Osteocyte (in vitro differentiated cells): ENCODE results near the gene MCM3AP. TPM values are rescaled to one million over a fixed set of nuclear protein-coding genes. Genes with fewer than 3 reads are reported as not detected.

Source experiments
- DNase-seq: peaks from one replicate; pipeline ENCODE4 v3.0.0; 2021; ENCODE audit warnings: mixed read lengths; ENCODE audit not compliant: unreplicated experiment; ENCODE audit errors: extremely low spot score
- H3K27ac Mint-ChIP-seq: one replicate; pipeline ENCODE4 v1.8.0; 2021; ENCODE audit warnings: mild to moderate bottlenecking, mixed read lengths; ENCODE audit not compliant: unreplicated experiment
- H3K27me3 Mint-ChIP-seq: one replicate; pipeline ENCODE4 v1.8.0; 2021; ENCODE audit warnings: mixed read lengths; ENCODE audit not compliant: unreplicated experiment
- H3K36me3 Mint-ChIP-seq: one replicate; pipeline ENCODE4 v1.8.0; 2021; ENCODE audit warnings: mixed read lengths; ENCODE audit not compliant: unreplicated experiment
- H3K4me1 Mint-ChIP-seq: one replicate; pipeline ENCODE4 v1.8.0; 2021; ENCODE audit warnings: mixed read lengths; ENCODE audit not compliant: unreplicated experiment
- H3K4me3 Mint-ChIP-seq: one replicate; pipeline ENCODE4 v1.8.0; 2021; ENCODE audit warnings: mild to moderate bottlenecking, moderate library complexity, mixed read lengths; ENCODE audit not compliant: unreplicated experiment
- H3K9me3 Mint-ChIP-seq: one replicate; pipeline ENCODE4 v1.8.0; 2021; ENCODE audit warnings: mixed read lengths; ENCODE audit not compliant: unreplicated experiment
- total RNA-seq: library from RNA; stranded (reverse); gene quantifications from 2 replicates; pipeline ENCODE4 v1.2.1, GENCODE V29; 2021
- TF ChIP-seq, protein P1 (sequence below): fragments of 200-600 bp; sonication (generic); IDR thresholded peaks from 2 replicates; pipeline ENCODE4 v1.5.0; 2021; ENCODE audit warnings: antibody characterized with exemption, mild to moderate bottlenecking, moderate library complexity

Gene MCM3AP
- total RNA-seq, 1 donor from 2014 or later: 105 TPM

DNA sequence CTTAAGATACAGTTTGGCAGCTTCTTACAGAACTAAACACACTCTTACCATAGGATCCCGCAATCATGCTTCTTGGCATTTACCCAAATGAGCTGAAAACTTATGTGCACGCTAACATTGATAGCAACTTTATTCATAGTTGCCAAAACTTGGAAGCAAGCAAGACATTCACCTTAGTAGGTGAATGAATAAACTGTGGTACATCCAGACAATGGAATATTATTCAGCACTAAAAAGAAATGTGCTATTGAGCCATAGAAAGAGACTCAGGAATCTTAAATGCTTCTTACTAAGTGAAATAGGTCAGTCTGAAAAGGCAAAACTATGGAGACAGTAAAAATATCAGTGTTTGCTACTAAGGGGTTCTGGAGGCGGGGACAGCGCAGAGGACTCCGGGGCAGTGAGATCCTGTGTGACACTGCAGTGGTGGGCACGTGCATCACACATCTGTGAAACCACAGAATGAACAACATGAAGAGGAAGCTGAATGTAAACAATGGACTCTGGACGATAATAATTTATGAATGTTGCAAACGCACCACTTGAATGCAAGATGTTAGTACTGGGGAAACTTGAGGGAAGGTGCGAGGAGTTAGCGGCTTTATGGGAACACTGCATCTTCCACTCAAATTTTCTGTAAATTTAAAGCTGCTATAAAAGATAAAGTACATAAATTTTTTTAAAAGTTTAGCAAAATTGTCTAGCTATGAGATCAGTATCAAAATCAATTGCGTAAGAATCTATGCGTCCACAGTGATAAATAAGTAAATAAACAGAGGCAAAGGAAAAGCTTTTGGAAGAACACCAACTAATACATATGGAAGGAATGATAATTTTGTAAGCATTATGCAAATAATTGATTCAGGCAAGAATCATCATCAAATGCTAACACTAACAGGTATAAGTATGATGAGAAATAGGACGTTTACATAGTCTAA, 85.7 kb downstream of the MCM3AP start:
- DNase-seq: no peak
- no peaks in the 10 kb centered on the region for H3K4me1 Mint-ChIP-seq
- H3K4me3 Mint-ChIP-seq: no peak overlapping the region
- TF ChIP-seq, protein P1, sequence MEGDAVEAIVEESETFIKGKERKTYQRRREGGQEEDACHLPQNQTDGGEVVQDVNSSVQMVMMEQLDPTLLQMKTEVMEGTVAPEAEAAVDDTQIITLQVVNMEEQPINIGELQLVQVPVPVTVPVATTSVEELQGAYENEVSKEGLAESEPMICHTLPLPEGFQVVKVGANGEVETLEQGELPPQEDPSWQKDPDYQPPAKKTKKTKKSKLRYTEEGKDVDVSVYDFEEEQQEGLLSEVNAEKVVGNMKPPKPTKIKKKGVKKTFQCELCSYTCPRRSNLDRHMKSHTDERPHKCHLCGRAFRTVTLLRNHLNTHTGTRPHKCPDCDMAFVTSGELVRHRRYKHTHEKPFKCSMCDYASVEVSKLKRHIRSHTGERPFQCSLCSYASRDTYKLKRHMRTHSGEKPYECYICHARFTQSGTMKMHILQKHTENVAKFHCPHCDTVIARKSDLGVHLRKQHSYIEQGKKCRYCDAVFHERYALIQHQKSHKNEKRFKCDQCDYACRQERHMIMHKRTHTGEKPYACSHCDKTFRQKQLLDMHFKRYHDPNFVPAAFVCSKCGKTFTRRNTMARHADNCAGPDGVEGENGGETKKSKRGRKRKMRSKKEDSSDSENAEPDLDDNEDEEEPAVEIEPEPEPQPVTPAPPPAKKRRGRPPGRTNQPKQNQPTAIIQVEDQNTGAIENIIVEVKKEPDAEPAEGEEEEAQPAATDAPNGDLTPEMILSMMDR: no peak
- H3K27me3 Mint-ChIP-seq: no peaks in the 10 kb centered on the region
- no peak overlapping the region for H3K27ac Mint-ChIP-seq
- no peaks in the 10 kb centered on the region for H3K9me3 Mint-ChIP-seq
- peaks cover 61% of the 10 kb centered on the region for H3K36me3 Mint-ChIP-seq

DNA sequence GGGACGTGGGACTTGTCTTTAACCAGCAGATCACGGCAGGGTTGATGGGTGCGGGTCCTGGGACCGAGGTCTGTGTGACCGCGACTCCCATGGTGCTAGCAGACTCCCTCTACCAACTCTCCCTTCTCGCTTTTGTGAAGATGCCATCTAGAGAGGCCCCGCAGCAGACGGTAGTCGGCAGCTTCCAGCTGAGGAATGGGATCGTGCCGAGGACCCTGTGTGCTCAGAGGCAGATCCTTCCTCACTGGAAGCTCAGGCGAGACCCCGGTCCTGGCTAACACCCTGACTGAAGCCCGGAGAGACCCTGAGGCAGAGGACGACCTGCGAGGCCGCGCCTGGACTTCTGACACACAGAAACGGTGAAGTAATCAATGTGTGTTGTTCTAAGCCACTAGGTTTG, 88.7 kb downstream of the MCM3AP start:
- Mint-ChIP-seq H3K9me3 (no peaks in the 10 kb centered on the region), H3K36me3 (peaks cover 58% of the 10 kb centered on the region), H3K27me3 (no peaks in the 10 kb centered on the region), H3K27ac (no peak overlapping the region), H3K4me1 (no peaks in the 10 kb centered on the region), H3K4me3 (no peak overlapping the region)
- TF ChIP-seq, protein P1: no peak
- peak; percentile 70 for DNase-seq

DNA sequence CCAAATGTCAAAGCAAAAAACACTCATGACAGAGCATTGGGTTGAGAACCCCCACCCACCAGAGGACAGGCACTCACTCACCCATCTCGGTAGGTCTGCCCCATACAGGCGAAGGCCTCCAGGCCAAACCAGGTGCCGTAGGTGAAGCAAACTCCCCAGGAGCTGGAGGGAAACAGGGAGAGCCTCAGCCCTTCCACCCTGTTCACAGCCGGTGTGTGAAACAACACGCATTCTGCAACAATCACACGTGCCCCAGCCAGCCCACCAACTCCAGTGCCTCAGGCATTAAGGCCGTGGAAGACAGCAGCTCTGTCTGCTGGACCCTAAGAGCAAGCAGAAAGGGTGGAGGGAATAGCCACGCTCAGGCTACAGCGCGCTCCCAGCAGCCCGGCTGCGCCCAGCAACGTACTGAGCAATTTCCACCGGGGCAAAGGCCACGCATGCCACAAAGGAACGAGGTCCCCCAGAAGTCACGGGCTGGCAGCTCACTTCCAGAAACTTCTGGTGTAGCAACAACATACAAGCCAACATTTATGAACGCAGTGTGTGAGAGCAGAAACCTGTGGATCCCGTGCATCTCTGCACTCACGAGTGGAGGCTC, 89.7 kb downstream of the MCM3AP start:
- Mint-ChIP-seq H3K4me1 (peaks cover 9% of the 10 kb centered on the region), H3K4me3 (no peak overlapping the region), H3K27me3 (no peaks in the 10 kb centered on the region), H3K36me3 (peaks cover 57% of the 10 kb centered on the region), H3K9me3 (no peaks in the 10 kb centered on the region), H3K27ac (no peak overlapping the region)
- peak; percentile 71 for DNase-seq
- TF ChIP-seq, protein P1: no peak

DNA sequence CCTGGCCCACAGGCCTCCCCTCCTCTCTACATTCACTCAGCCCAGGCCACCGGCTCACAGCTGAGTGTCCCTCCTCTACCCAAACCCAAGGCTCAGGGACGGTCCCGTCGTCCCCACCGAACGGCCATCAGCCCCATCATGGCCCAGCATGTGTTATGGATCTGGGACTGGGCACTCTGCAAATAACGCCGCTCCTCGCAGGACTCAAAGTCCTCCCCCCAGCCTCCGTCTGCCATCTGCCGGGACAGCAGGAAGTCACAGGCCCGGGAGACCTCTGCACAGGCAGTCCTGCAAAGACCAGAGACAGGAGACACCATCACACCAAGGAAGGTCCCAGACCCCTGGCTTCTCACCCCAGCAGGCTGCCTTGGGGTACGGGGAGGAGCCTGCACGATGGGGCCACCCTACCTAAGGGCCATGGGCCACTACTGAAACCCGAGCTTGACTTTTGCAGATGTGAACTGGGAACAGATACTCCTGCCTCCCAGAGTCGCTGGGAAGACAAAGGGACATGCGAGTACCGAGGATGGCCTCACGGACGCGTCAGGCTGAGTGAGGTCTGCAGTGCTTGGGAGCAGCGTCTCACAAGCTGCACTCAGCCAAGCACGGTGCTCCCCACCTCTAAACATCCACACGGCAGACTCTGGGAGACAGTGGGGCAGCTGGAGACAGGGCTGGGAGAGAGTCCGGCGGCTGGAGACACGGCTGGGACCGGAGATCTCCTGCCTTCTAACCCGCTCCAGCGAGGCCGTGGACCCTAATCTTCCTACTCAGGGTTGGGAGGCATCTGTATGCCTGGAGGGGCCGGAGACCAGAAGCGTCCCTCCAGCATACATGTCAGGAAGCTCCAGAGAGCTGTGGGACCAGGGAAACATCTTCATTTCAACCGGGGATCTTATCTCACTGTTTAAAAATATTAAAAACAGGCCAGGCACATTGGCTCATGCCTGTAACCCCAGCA, 90.8 kb downstream of the MCM3AP start:
- no peak overlapping the region for H3K4me3 Mint-ChIP-seq
- H3K36me3 Mint-ChIP-seq: peaks cover 49% of the 10 kb centered on the region
- no peak overlapping the region for H3K27ac Mint-ChIP-seq
- no peaks in the 10 kb centered on the region for H3K27me3 Mint-ChIP-seq
- TF ChIP-seq, protein P1: no peak
- no peaks in the 10 kb centered on the region for H3K9me3 Mint-ChIP-seq
- peak; percentile 81 for DNase-seq
- H3K4me1 Mint-ChIP-seq: peaks cover 17% of the 10 kb centered on the region
